Stimulated activated CD8-positive, alpha-beta memory T cell treated with anti-CD3 and anti-CD28 coated beads, Interleukin-12 subunit alpha, Interleukin-12 subunit beta, amount 100 ng/mL, for 24 hours (primary cell): Measurements from ENCODE around the gene IFNA2.
"Not testable (repeated sequence)": the region's sequence is repeated elsewhere in the genome, so short reads cannot be mapped to it uniquely, and the experiment has no call there.

Experiments used
- DNase-seq: peaks from one replicate; pipeline ENCODE4 v3.0.0-alpha.2; 2020; ENCODE audit errors: extremely low read depth

IFNA2 gene

DNA sequence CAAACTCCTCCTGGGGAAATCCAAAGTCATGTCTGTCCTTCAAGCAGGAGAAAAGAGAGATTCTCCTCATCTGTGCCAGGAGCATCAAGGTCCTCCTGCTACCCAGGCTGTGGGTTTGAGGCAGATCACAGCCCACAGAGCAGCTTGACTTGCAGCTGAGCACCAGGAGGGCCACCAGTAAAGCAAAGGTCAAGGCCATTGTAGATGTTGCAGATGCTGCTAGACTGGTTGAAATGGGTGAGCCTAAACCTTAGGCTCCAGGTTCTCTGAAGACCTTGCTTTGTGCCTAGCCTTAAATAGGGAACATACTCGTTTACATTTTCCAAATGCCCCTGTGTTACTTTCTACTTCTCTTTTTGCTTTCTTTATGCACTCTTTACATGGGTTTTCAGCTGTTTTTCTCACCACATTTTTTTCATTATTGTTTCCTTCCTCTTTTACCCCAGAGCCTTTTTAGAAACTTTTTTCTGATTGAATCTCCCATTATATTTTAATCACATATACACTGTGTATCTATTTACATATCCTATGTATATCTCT, at the start of gene IFNA2:
Gene IFNA2 (minus strand): TSS at position 268 of the 540 bp plus-strand sequence. CDS start 69 bp downstream, at position 199.
- no peak for DNase-seq

DNA sequence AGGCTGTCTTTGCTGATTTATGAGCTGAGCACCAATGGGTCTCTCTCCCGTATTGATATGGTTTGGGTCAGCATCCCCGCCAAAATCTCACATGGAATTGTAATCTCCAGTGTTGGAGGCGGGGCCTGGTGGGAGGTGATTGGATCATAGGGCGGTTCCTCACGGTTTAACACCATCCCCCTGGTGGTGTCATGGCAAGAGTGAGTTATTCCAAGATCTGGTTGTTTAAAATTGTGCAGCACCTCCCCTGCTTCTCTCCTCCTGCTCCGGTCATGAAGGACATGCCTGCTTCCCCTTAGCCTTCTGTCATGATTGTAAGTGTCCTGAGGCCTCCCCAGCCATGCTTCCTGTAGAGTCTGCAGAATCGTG, 49.8 kb upstream of the IFNA2 start:
- not testable (repeated sequence) for DNase-seq

DNA sequence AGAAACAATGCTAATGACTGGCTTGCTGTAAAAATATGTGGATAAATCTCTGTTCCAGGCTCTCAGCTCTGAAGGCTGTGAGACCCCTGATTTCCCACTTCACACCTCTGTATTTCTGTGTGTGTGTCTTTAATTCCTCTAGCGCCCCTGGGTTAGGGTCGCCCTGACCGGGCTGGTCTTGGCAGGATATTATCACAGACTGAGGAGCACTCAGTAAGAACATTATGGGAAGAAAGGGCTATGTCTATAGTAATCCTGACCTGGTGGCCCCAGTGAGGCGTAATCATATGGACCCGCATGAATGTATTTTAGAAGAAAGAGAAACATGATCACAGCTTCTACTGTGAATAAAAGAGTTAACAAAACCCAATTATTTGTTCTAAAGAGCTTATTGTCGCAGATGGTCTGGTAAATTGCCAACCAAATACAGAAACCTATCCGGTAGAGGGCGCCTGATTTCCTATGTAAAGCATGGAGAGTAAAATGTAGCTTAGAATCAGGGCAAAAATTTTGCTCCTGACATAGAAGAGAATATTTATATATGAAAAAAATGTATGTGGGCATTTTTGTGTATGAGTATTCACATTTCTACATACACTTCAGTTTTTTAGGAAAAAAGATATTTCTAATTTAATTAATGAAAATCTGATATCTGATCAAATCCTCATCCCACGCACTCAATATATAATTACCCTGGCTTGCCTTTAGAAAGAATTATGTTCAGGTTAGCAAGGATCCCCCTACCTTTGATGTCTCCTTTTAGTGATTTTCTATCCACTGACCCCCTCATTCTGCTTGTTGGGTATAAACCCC, 49.2 kb upstream of the IFNA2 start:
- no peak for DNase-seq

DNA sequence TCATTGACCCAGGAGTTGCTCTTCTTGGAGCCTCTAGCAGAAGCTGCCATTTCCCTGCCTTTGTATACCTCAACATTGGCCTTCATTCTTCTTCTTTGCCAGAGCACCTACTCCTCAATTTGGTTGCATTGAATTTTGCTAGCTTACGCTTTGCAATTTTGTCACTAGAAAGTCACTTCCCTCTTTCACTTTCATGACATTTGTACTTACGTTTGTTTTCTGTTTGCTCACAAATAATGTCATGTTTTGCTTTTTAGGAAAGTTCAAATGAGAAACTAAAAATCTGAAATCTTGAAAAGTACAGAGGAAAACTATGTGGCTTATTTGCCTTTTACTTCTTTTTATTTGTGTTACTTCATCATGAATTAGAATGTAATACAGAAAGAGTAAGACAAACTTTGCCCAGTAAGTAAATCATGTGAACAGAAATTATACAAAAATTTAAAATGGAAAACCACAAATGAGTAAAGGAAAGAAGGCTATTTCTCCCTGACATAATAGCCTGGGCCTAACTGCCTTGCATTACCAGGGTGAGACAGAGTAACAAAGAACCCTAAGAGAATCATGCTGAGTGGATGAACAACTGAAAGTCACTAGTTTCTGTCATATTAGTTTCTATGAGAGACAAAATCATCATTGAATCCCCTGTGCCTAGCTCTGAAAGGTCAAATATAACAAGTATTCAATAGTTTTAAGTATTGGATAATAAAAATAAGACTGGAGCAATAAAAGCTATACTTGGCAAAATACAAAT, 47.7 kb upstream of the IFNA2 start:
- DNase-seq = no peak

DNA sequence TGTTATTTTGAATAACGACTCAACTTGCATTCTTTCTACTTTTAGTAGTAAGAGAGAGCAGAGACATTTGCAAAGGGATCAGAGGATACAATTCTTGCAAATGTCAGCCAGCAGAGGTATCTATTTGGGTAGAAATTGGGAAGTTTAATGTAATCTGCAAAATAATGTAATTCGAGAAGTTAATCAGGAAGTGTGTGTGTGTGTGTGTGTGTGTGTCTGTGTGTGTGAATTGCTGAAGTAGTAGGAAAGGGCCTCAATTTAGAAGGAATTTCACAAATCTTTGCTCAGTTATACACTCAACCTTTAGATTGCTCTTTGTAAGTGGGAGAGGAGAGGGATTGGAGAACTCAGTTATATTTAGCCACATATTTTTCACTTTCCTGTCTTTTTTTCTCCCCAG, 44.0 kb upstream of the IFNA2 start:
- DNase-seq = no peak

DNA sequence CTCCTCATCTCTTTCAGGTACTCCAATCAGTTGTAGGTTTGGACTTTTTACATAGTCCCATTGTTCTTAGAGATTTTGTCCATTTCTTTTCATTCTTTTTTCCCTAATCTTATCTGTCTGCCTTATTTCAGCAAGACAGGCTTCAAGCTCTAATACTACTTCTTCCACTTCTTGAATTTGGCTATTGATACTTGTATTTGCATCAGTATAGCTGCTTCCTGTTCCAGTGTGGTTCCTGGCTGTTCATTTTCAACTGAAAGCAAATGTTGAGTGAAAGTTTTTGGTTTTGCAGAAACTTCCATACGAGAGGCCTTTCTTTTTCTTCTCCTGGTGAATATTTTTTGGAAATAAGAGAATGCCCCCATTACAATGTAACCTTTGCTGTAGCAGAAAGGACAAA, 43.0 kb upstream of the IFNA2 start:
- DNase-seq = no peak

DNA sequence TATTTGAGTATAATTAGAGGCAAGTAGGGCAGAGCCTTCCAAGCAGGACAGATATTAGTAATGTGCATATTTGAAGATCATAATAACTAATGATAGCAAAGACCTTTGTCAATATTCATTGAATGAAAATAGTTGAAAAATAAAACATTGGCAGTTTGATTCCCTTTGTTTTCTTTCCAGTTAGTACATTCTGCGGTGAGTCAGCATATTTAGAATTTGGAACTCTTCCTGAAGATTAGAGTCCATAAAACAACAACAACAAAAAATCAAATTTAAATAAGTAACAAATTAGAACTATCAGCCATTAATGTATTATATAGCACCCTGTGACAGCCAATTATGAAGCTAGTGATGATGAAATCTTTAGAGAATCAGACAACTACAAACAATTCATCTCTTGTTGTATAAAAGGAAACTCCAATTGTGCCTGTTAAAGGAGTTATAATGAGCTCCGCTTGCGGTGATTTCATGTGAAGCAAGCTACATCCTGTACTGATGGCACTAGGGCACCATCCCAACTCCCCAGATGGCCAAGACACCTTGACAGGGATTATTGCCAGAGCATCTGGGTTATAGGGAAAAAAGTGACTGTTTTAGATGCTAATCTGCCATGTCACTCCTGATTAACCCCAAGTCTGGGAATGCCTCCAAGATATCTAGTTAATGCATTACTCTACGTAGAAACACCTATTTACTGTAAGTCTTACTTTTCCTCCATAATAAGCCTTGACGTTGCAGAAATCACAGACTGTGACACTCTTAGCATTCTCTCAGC, 30.5 kb upstream of the IFNA2 start:
- DNase-seq = no peak

DNA sequence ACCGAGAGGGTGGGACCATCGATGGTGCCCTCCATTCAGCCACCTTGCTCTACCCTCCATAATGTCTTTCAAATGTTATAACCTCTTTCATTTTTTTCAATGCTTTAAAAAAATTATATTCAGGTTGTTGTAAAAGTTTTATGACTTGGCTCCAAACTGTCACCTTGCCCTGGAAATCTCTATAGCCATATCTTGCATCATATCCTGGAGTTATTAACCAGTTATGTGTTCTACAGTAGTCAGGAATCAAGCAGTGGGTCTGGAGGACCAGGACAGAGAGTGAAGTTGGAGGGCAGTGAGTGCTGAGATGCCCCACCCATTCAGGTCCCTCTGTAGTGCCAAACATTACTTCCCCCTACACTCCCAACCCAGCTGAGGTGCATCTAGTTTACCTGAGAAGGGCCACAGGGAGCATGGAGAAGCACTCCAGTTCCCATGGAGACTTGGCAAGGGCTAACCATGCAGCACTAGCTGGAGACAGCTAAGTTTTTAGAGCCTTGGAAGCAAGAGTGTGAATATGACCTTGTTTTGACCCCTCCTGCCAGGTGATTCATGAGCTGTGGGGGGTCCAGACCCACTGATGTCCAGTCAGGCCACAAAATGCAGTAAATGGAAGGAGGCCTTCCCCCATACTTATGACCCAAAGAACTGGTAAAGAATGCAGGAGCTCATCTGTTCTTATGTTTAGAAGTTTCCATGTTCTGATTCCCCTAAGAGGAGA, 29.2 kb upstream of the IFNA2 start:
- DNase-seq = no peak

DNA sequence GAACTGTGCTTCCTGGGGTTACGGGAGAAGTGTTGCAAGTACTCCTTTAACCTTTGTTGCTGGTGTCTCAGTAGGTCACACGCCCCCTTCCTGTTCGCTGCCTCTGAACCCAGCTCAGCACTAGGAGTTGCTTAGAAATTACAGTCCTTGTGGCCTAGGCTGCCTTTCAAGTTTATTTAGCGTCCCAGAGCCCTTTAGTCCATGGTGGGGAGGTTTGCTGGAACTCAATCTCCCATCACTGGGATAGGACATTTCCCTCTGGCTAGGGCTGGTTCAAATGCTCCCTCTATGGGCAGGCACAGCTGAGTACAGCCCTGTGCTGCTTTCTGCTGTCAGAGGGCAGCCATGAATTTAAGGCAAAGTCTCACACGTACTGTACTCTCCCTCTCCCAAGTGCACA, 28.4 kb upstream of the IFNA2 start:
- no peak for DNase-seq

DNA sequence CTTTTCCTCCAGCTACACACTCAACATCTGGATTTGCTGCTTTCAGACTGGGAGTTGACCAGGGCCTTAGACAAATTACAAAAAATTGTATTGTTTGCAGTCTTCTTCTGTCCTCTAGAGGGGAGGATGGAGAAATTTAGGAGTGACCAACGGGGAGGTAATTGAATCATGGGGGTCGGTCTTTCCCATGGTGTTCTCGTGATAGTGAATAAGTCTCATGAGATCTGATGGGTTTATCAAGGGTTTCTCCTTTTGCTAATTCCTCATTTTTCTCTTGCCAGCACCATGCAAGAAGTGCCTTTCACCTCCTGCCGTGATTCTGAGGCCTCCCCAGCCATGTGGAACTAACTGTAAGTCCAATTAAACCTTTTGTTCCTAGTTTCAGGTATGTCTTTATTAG, 28.0 kb upstream of the IFNA2 start:
- DNase-seq = no peak

DNA sequence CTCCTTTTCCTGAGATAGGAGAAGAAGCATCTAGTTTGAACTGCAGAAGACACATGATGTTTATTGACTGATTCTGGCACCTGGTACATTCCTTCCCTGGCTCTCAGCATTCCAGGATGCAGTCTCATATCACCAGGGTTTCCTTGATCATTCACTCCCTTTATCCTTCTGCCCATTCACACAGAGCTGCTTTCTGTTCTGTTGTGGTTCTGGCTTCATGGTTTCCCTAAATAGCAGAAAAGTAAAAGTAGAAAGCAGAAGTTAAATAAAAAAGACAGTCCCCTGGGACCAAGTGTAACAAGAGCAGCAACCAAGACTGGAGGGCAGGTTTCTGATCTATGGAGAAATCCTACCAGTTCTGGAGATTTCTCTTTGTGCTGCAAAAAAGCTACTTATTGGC, 26.9 kb upstream of the IFNA2 start:
- no peak for DNase-seq

DNA sequence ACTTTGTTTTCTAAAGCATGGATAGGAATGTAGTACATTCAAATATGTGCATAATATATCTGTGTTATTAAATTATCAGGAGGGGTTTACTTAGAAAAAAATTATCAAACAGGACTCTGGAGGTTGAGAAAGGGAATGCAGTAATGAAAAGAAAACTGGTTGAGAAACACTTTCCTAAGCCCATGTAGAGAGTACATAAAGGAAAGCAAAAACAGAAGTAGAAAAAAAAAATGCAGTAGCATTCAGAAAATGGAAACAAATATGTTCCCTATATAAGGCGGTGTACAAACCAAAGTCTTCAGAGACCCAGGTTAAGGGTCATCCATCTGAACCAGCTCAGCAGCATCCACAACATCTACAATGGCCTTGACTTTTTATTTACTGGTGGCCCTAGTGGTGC, 23.6 kb upstream of the IFNA2 start, which contains the start of gene IFNA8:
Gene IFNA8 (plus strand): TSS at position 301 of the 400 bp plus-strand sequence. CDS start 60 bp downstream, at position 361.
- no peak for DNase-seq

DNA sequence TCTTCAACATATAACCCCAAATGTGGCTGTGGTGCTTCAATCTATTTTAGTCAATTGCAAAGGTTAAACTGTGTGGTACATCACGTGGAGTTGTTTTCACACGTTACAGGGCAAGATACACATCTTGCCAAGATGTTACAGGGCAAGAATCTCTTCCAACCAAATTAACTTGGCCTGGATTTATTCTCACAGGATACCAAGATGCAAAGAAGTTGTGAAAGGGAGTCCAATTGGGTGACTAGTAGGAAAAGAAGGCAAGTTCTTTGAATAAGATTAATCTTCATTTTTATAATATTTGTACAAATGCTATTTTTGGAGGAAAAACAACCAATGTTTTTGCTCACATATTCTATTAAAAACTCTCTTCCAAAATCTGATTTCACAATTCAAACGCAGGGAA, 18.9 kb upstream of the IFNA2 start:
- no peak for DNase-seq

DNA sequence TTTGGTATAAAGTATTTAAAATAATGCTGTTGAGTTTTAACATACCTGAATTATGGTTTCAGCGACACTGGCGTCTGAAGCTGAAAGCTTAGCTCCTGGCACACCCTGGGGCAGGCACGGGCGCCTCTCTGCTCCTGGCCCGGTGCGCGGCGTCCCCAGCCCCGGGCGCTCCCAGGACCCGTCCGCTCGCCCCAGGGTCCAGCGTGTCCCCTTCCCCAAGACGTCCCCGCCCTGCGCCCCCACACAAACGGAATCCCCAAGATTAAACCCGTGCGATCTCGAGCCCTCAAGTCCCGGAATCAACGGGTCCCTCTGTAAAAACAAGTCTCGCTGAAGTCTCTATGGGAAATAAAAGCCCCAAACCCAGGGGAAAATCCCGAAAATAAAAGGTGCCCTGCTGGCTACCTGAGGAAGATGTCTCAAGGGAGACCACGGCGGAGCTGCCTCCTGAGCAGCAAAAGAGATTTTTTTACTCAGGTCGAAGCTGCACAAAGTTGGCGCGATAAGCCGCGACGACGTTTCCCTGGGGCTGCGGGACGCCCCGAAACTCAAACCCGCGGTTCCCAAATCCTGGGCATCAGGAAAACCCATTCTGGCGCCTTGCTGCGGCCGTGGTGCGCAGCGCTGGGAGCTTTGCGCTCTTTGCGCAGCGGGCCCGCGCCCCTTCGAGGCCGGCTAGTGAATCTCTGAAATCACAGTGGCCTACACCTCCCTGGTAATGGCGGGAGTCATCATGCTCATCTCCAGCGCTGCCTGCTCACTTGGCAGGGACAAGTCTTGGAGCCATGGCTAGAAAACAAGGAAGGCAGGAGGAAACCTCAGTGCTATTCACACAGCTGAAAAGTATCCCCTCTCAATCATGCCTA, 17.4 kb upstream of the IFNA2 start:
- no peak for DNase-seq

DNA sequence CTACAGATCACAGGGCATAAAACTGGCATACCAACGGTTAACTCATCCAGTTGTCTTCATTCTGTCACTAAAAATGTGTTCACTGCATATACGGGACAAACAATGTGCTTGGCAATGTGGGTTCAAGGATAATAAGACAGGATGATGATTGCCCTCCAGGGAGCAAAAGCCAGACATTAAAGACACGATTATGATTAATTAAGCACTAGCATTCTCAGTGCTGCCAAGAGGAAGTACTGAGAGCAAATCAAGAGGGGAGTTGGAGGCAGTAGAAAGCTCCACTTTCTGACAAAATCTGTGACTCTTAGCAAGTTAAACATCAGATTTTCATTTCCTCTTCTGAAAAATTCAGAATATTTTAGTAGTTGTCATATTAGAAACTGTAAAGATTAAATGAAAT, 14.8 kb upstream of the IFNA2 start:
- no peak for DNase-seq

DNA sequence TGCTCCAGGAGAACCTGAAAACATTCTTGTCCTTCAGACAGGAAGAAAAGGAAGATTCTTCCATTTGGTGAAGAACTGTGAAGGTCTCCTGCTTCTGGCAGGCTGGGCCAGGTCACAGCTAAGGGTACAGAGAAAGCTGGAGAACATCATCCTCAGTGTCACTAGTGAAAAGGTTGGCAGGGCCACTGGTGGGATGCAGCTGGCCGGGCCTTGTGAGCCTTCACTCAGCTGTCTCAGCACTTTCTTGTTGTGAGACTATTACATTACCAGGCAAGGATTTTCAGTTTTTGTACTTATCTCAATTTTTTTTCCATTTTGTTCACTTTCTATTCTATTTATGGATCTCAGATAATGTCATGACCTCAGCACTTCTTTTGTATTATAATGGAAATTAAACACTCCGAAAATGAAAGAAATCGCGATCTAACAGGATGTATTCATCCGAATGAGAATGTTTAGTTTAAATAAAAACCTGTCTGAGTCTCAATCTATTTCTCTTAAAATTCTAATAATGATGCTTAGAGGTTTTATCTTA, 13.8 kb upstream of the IFNA2 start:
- no peak for DNase-seq

DNA sequence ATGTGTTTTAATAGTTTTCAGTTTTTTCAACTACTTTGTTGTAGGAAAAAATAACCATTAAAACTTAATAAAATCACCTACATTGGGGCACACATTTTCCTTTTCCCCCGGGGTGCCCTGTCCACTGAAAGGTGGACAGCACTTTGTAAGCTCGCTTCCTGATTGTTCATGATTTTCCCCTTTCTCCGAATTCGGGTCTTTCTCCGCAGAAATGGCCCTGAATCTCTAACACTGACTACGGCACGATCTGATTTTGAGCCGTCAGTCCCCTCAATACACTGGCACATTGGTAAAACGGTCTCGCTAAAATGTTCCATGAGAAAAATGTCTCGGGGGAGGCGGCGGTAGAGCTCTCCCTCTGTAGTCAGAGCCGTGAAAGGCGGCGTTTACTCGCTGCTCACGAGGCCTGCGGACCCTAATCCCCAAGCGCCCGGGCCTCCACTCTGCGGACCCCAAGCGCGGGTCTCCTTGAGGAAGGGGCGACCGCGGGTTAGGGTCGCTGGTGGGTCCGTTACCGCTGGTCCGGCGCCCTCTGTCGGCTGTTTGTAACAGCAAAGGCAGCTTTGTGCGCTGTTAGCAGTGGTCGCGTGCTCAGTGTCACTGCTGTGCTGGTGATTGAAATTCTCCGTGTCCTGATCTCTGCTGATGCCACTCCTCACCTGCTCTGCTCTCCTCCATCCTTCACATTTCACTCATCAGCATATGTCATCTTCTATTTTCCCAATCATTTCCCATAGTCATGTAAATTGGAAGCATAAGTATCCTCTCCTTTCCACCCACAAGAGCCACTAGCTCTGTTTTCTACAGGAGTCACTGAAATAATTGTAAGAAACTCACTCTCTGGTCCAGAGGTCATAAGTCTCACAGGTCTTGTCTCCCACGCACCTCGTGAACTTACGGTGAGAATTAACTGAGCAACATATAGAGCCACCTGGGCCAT, 10.8 kb upstream of the IFNA2 start:
- peak; percentile 16 for DNase-seq

DNA sequence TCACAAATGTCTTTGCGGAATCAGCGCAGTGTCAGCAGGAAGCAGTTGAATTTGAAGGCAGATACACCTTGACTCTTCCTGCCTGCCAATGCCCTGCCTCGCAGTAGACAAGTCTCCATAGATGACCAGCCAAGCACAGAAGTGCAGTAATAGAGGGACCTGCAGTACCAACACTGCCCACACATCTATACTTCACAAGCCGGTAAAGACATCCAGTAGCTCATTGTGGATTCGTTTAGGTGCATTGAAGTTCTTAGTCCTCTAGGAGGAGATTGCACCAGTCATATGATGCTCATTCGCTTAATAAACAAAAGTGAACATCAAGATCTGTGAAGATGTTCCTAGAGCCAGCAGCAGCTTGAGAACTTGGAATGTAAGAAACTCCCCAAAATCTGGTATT, 7.1 kb upstream of the IFNA2 start:
- DNase-seq = no peak

DNA sequence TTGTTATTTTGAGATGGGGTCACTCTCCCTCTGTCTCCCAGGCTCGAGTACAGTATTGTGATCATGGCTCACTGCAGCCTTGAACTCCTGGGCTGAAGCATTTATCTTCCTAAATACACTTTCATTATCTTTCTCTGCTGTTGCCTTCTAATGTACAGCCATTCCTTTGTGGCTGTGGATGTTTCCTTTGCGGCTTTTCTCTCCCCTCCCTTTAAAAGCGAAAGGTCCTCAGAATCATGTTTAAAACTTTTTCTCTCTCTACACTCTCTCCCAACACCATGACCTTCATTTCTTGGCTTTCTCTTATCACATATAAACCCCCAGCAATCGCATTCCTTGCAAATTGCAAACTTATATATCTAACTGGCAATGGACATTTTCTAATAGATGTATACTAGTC, 1.6 kb downstream of the IFNA2 start:
- no peak for DNase-seq
